GM12892 (cell line): ENCODE measurements around the gene LIG4.

ENCODE experiments used
- POLR2A ChIP-seq: IDR thresholded peaks from 2 replicates; pipeline ENCODE4 v1.6.1; 2011; ENCODE audit warnings: low read depth, low read length, control low read depth
- POLR2AphosphoS5 ChIP-seq: IDR thresholded peaks from 2 replicates; pipeline ENCODE4 v1.6.1; 2011; ENCODE audit warnings: low read depth, low read length, control low read depth
- TAF1 ChIP-seq: IDR thresholded peaks from 2 replicates; pipeline ENCODE4 v1.6.1; 2011; ENCODE audit warnings: low read depth, mild to moderate bottlenecking, control low read depth, low read length, borderline replicate concordance

GRCh38 chr13:108210551-108210950 lies 4.8 kb downstream of the LIG4 start:
- TF ChIP-seq POLR2A (no peak), POLR2AphosphoS5 (no peak), TAF1 (no peak)
